ENCODE measurements around the gene ELSPBP1. TPM values are rescaled to one million over a fixed set of nuclear protein-coding genes. Genes with fewer than 3 reads are reported as not detected.

ELSPBP1 gene
- total RNA-seq, 1 experiment from 2014 or later = not detected

- Histone ChIP-seq H3K9me2 (ENCODE audit: insufficient read depth) (no peaks in the 10 kb centered on the region), H4K20me1 (ENCODE audit: insufficient read depth) (no peaks in the 10 kb centered on the region), H3K27ac (no peak within 1 kb of the TSS), H2AFZ (no peak within 1 kb of the TSS), H3K9me3 (ENCODE audit: insufficient read depth, low read depth) (no peaks in the 10 kb centered on the region), H3K36me3 (ENCODE audit: low read depth) (no peaks in the 10 kb centered on the region), H3K4me2 (no peak within 1 kb of the TSS), H3K4me1 (replicated peaks; ENCODE audit: insufficient read depth) (no peaks in the 10 kb centered on the region), H3K4me3 (no peak within 1 kb of the TSS), H3F3A (ENCODE audit: insufficient read depth, low read depth) (no peaks in the 10 kb centered on the region), H3K79me2 (ENCODE audit: low read depth) (no peaks in the 10 kb centered on the region), H3K27me3 (ENCODE audit: insufficient read depth, low read depth) (peaks cover 82% of the 10 kb centered on the region)
- no peak for DNase-seq
- intact Hi-C loops (cut with micrococcal nuclease; ENCODE audit: unreplicated experiment) = no loop called here
- BruUV-seq (replicated peaks) = no TSS peak
- TF ChIP-seq CTCF (conservative IDR thresholded peaks at IDR 0.05) = no peak
- TF ChIP-seq EZH2 (IDR thresholded peaks at IDR 0.05; ENCODE audit: low read depth) = no peak
- ChIA-PET CTCF (no interaction called here), POLR2A (ENCODE audit: unreplicated experiment) (no interaction called here)
Observed at GRCh38 chr19:48043675-48044258, 49.3 kb downstream of the ELSPBP1 start, which contains the start of gene CABP5. CABP5 (minus strand) TSS chr19:48044079; CDS start chr19:48043922, 157 bp downstream.

GRCh38 chr19:48044561-48044960, 50.1 kb downstream of the ELSPBP1 start:
- H3K4me3 ChIP-seq = no peak overlapping the region
- no TSS peak for BruUV-seq (replicated peaks)
- H3K9me2 ChIP-seq (ENCODE audit: insufficient read depth) = no peaks in the 10 kb centered on the region
- H3K36me3 ChIP-seq (ENCODE audit: low read depth) = no peaks in the 10 kb centered on the region
- no peaks in the 10 kb centered on the region for H3F3A ChIP-seq (ENCODE audit: insufficient read depth, low read depth)
- DNase-seq = no peak
- no peaks in the 10 kb centered on the region for H3K4me1 ChIP-seq (replicated peaks; ENCODE audit: insufficient read depth)
- H2AFZ ChIP-seq = no peak overlapping the region
- TF ChIP-seq EZH2 (IDR thresholded peaks at IDR 0.05; ENCODE audit: low read depth) = no peak
- TF ChIP-seq CTCF (conservative IDR thresholded peaks at IDR 0.05) = no peak
- no peak overlapping the region for H3K4me2 ChIP-seq
- H3K79me2 ChIP-seq (ENCODE audit: low read depth) = no peaks in the 10 kb centered on the region
- H3K27me3 ChIP-seq (ENCODE audit: insufficient read depth, low read depth) = peaks cover 82% of the 10 kb centered on the region
- H3K9me3 ChIP-seq (ENCODE audit: insufficient read depth, low read depth) = no peaks in the 10 kb centered on the region
- ChIA-PET POLR2A (ENCODE audit: unreplicated experiment) (no interaction called here), CTCF (no interaction called here)
- H4K20me1 ChIP-seq (ENCODE audit: insufficient read depth) = no peaks in the 10 kb centered on the region
- intact Hi-C loops (cut with micrococcal nuclease; ENCODE audit: unreplicated experiment) = no loop called here
- no peak overlapping the region for H3K27ac ChIP-seq

GRCh38 chr19:48051335-48052033, 57.1 kb downstream of the ELSPBP1 start:
- Histone ChIP-seq H3K36me3 (ENCODE audit: low read depth) (no peaks in the 10 kb centered on the region), H3F3A (ENCODE audit: insufficient read depth, low read depth) (no peaks in the 10 kb centered on the region), H2AFZ (no peak overlapping the region), H3K79me2 (ENCODE audit: low read depth) (no peaks in the 10 kb centered on the region), H3K9me3 (ENCODE audit: insufficient read depth, low read depth) (0 out of 2 replicates have a peak, but pooled peaks cover 6% of the 10 kb centered on the region), H3K4me3 (no peak overlapping the region), H3K27me3 (ENCODE audit: insufficient read depth, low read depth) (peaks cover 96% of the 10 kb centered on the region), H3K4me1 (replicated peaks; ENCODE audit: insufficient read depth) (no peaks in the 10 kb centered on the region), H4K20me1 (ENCODE audit: insufficient read depth) (no peaks in the 10 kb centered on the region), H3K9me2 (ENCODE audit: insufficient read depth) (no peaks in the 10 kb centered on the region), H3K27ac (no peak overlapping the region), H3K4me2 (no peak overlapping the region)
- BruUV-seq (replicated peaks) = no TSS peak
- no peak for DNase-seq
- no peak for TF ChIP-seq CTCF (conservative IDR thresholded peaks at IDR 0.05)
- no peak for TF ChIP-seq EZH2 (IDR thresholded peaks at IDR 0.05; ENCODE audit: low read depth)
- CTCF ChIA-PET = interaction anchor here (0.7 kb wide), 1 partner anchor 18 kb away, joined by 3 read pairs; no protein-coding TSS in a partner anchor
- POLR2A ChIA-PET (ENCODE audit: unreplicated experiment) = interaction anchor here (0.5 kb wide), 1 partner anchor 231 kb away, joined by 3 read pairs; no protein-coding TSS in a partner anchor
- intact Hi-C loops (cut with micrococcal nuclease; ENCODE audit: unreplicated experiment) = no loop called here
